Measurements from ENCODE around the gene DENND1A.

The DENND1A gene

GRCh38 chr9:123414204-123414603 is 515.7 kb downstream of the DENND1A start:
- Histone ChIP-seq H3K36me3 (ENCODE audit: insufficient read depth, low read length) (no peaks in the 10 kb centered on the region), H3K9me3 (ENCODE audit: low read depth, low read length) (no peaks in the 10 kb centered on the region), H3K27ac (no peak overlapping the region), H3K4me3 (no peak overlapping the region), H3K9ac (ENCODE audit: insufficient read length) (no peak overlapping the region)
- no peak for DNase-seq (ENCODE audit: low read depth, low spot score)
- TF ChIP-seq EZH2 (IDR thresholded peaks at IDR 0.05) (no peak), FOXP2 (optimal IDR thresholded peaks at IDR 0.05; ENCODE audit: control extremely low read depth, extremely low read length, insufficient read depth) (no peak), POLR2AphosphoS5 (IDR thresholded peaks at IDR 0.05; ENCODE audit: borderline replicate concordance, low read depth, low read length) (no peak)

GRCh38 chr9:123412171-123412820 is 517.6 kb downstream of the DENND1A start:
- Histone ChIP-seq H3K4me3 (no peak overlapping the region), H3K36me3 (ENCODE audit: insufficient read depth, low read length) (no peaks in the 10 kb centered on the region), H3K9me3 (ENCODE audit: low read depth, low read length) (no peaks in the 10 kb centered on the region), H3K9ac (ENCODE audit: insufficient read length) (no peak overlapping the region), H3K27ac (no peak overlapping the region)
- DNase-seq (ENCODE audit: low read depth, low spot score): no peak
- no peak for TF ChIP-seq FOXP2 (optimal IDR thresholded peaks at IDR 0.05; ENCODE audit: control extremely low read depth, extremely low read length, insufficient read depth)
- no peak for TF ChIP-seq EZH2 (IDR thresholded peaks at IDR 0.05)
- no peak for TF ChIP-seq POLR2AphosphoS5 (IDR thresholded peaks at IDR 0.05; ENCODE audit: borderline replicate concordance, low read depth, low read length)

GRCh38 chr9:123411636-123412035 is 518.3 kb downstream of the DENND1A start:
- TF ChIP-seq EZH2 (IDR thresholded peaks at IDR 0.05): no peak
- TF ChIP-seq POLR2AphosphoS5 (IDR thresholded peaks at IDR 0.05; ENCODE audit: borderline replicate concordance, low read depth, low read length): no peak
- no peak for TF ChIP-seq FOXP2 (optimal IDR thresholded peaks at IDR 0.05; ENCODE audit: control extremely low read depth, extremely low read length, insufficient read depth)
- H3K4me3 ChIP-seq: no peak overlapping the region
- no peak overlapping the region for H3K27ac ChIP-seq
- H3K36me3 ChIP-seq (ENCODE audit: insufficient read depth, low read length): no peaks in the 10 kb centered on the region
- no peaks in the 10 kb centered on the region for H3K9me3 ChIP-seq (ENCODE audit: low read depth, low read length)
- no peak for DNase-seq (ENCODE audit: low read depth, low spot score)
- no peak overlapping the region for H3K9ac ChIP-seq (ENCODE audit: insufficient read length)

GRCh38 chr9:123411191-123411590 is 518.7 kb downstream of the DENND1A start:
- Histone ChIP-seq H3K9ac (ENCODE audit: insufficient read length) (no peak overlapping the region), H3K9me3 (ENCODE audit: low read depth, low read length) (no peaks in the 10 kb centered on the region)

GRCh38 chr9:123410281-123410910 is 519.5 kb downstream of the DENND1A start:
- TF ChIP-seq POLR2AphosphoS5 (IDR thresholded peaks at IDR 0.05; ENCODE audit: borderline replicate concordance, low read depth, low read length) (no peak), EZH2 (IDR thresholded peaks at IDR 0.05) (no peak), FOXP2 (optimal IDR thresholded peaks at IDR 0.05; ENCODE audit: control extremely low read depth, extremely low read length, insufficient read depth) (no peak)
- Histone ChIP-seq H3K36me3 (ENCODE audit: insufficient read depth, low read length) (no peaks in the 10 kb centered on the region), H3K27ac (no peak overlapping the region), H3K9me3 (ENCODE audit: low read depth, low read length) (no peaks in the 10 kb centered on the region), H3K9ac (ENCODE audit: insufficient read length) (no peak overlapping the region), H3K4me3 (no peak overlapping the region)
- no peak for DNase-seq (ENCODE audit: low read depth, low spot score)

More at GRCh38 chr9:123411191-123411590, 518.7 kb downstream of the DENND1A start:
- Histone ChIP-seq H3K27ac (no peak overlapping the region), H3K4me3 (no peak overlapping the region), H3K36me3 (ENCODE audit: insufficient read depth, low read length) (no peaks in the 10 kb centered on the region)
- no peak for TF ChIP-seq EZH2 (IDR thresholded peaks at IDR 0.05)
- TF ChIP-seq FOXP2 (optimal IDR thresholded peaks at IDR 0.05; ENCODE audit: control extremely low read depth, extremely low read length, insufficient read depth): no peak
- TF ChIP-seq POLR2AphosphoS5 (IDR thresholded peaks at IDR 0.05; ENCODE audit: borderline replicate concordance, low read depth, low read length): no peak
- no peak for DNase-seq (ENCODE audit: low read depth, low spot score)

- Histone ChIP-seq H3K9ac (ENCODE audit: insufficient read length) (no peak overlapping the region), H3K27ac (no peak overlapping the region), H3K36me3 (ENCODE audit: insufficient read depth, low read length) (no peaks in the 10 kb centered on the region), H3K4me3 (no peak overlapping the region), H3K9me3 (ENCODE audit: low read depth, low read length) (no peaks in the 10 kb centered on the region)
- no peak for DNase-seq (ENCODE audit: low read depth, low spot score)
- TF ChIP-seq EZH2 (IDR thresholded peaks at IDR 0.05) (no peak), FOXP2 (optimal IDR thresholded peaks at IDR 0.05; ENCODE audit: control extremely low read depth, extremely low read length, insufficient read depth) (no peak), POLR2AphosphoS5 (IDR thresholded peaks at IDR 0.05; ENCODE audit: borderline replicate concordance, low read depth, low read length) (no peak)
Measured at GRCh38 chr9:123408313-123409262, 521.3 kb downstream of the DENND1A start.

- no peak overlapping the region for H3K4me3 ChIP-seq
- DNase-seq (ENCODE audit: low read depth, low spot score): no peak
- H3K9ac ChIP-seq (ENCODE audit: insufficient read length): no peak overlapping the region
Measured at GRCh38 chr9:123407217-123407851, 522.6 kb downstream of the DENND1A start.

More at GRCh38 chr9:123407217-123407851, 522.6 kb downstream of the DENND1A start:
- TF ChIP-seq POLR2AphosphoS5 (IDR thresholded peaks at IDR 0.05; ENCODE audit: borderline replicate concordance, low read depth, low read length) (no peak), FOXP2 (optimal IDR thresholded peaks at IDR 0.05; ENCODE audit: control extremely low read depth, extremely low read length, insufficient read depth) (no peak), EZH2 (IDR thresholded peaks at IDR 0.05) (no peak)
- no peaks in the 10 kb centered on the region for H3K36me3 ChIP-seq (ENCODE audit: insufficient read depth, low read length)
- no peaks in the 10 kb centered on the region for H3K9me3 ChIP-seq (ENCODE audit: low read depth, low read length)
- no peak overlapping the region for H3K27ac ChIP-seq
